ENCODE measurements around the gene MICU1.

MICU1 gene

DNA sequence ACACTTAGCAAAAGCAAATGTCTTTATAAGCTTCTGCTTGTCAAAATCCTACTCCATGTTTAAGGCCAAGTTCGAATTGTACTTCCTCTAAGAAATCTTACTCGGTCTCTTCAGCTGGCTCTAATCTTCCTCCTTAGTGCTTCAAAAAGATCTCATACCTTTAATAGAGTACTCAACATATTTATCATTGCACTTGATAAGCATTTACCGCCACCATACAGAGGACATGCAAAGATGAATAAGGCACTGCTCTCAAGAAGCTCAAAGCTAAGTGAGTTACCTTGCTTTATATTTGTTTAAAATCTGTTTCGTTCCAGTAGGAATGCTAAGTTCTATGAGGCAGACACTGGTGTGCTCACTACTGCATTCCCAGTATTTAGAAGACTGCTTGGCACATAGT is 209.2 kb downstream of the MICU1 start:
- TF ChIP-seq, protein P1, sequence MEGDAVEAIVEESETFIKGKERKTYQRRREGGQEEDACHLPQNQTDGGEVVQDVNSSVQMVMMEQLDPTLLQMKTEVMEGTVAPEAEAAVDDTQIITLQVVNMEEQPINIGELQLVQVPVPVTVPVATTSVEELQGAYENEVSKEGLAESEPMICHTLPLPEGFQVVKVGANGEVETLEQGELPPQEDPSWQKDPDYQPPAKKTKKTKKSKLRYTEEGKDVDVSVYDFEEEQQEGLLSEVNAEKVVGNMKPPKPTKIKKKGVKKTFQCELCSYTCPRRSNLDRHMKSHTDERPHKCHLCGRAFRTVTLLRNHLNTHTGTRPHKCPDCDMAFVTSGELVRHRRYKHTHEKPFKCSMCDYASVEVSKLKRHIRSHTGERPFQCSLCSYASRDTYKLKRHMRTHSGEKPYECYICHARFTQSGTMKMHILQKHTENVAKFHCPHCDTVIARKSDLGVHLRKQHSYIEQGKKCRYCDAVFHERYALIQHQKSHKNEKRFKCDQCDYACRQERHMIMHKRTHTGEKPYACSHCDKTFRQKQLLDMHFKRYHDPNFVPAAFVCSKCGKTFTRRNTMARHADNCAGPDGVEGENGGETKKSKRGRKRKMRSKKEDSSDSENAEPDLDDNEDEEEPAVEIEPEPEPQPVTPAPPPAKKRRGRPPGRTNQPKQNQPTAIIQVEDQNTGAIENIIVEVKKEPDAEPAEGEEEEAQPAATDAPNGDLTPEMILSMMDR (IDR thresholded peaks at IDR 0.05) = no peak

DNA sequence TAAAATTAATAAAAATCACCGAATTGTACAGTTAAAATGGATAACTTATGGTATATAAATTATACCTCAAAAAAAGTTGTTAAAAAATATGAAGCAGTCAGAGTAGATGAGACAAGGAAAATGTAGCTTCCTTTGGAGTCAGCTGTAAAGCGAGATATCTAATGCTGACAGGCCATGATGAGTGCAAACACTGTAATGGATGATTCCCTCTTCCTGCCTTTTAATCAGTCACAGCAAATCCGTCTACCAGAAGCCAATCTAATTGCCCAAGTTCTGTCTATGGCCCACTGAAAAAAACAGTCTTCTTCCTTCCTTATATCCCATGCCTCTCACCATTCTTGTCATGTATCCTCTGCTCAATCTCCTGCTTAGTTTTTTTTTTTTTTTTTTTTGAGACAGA is 211.2 kb downstream of the MICU1 start:
- TF ChIP-seq, protein P1 (IDR thresholded peaks at IDR 0.05) = no peak

DNA sequence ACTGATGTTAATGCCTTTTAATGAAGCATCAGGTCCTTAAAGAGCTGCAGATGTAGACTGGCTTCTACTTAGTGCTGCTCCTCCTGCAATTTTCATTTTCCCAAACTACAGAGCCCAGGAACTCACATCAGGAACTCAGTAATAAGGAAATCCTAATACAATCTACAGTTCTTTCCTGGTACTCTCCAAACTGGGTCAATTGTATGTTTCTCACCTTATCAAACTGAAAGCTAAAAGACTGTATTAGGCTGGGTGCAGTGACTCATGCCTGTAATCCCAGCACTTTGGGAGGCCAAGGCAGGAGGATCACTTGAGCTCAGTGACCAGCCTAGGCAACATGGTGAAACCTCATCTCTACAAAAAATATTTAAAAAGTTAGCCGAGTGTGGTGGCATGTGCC is 216.7 kb downstream of the MICU1 start:
- TF ChIP-seq, protein P1 (IDR thresholded peaks at IDR 0.05) = no peak

DNA sequence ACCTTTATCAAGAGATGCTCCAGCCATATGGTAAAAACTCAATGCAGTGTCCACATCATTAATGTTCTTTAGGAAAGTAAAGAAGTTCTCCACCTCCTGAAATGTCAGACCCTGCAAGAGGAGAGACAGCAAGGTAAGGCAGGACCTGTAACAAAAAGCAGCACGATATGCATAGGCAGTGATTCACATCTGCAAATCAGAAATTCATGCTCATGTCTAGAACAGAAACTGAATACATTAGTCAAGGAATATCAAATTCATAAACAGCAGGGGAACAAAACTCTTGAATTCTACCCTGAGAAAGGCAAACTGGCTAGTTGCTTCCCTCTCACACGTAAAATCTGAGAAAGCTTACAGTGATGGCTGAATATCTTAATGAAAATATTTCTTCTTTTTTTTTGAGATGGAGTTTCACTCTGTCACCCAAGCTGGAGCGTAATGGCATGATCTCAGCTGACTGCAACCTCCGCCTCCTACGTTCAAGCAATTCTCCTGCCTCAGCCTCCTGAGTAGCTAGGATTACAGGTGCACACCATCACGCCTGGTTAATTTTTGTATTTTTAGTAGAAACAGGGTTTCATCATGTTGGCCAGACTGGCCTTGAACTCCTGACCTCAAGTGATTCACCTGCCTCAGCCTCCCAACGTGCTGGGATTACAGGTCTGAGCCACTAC is 217.8 kb downstream of the MICU1 start:
- TF ChIP-seq, protein P1 (IDR thresholded peaks at IDR 0.05) = no peak

DNA sequence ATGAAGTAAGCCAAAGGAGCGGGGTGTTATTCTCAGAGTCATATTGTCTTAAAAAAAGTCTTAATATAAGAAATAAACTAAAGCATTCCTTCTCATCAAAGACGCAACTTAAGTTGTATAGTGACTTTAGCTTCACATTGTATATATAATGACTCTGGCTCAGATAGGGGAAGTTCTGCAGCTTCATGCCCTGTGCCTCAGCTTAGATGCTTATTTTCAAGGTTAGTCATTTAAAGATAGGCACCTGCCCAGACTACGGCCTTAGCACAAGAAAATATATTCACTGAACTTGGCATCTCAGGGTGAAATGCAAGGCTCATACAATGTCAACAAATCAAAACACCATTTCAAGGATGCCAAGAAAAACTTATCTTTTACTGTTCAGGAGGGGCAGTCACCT is 218.4 kb downstream of the MICU1 start:
- TF ChIP-seq, protein P1 (IDR thresholded peaks at IDR 0.05) = no peak

DNA sequence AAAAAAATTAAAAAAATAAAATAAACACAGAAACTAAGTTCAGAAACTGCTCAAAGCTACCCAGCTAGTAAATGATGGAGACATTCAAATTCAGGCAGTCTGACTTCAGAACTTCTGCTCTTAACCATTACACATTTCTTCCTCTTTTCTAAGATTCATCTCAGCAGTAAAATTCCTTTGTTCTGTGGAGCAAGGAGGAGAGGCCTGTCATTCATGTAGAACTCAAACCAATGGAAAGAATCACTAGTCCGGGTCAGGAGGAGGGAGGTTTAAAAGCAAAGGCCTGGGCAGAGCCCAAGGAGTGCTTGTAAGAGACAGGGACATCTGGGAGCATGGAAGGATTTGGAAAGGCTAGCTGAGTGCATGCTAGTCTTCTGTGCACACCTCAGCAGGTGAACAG is 233.3 kb downstream of the MICU1 start:
- TF ChIP-seq, protein P1 (IDR thresholded peaks at IDR 0.05) = no peak

DNA sequence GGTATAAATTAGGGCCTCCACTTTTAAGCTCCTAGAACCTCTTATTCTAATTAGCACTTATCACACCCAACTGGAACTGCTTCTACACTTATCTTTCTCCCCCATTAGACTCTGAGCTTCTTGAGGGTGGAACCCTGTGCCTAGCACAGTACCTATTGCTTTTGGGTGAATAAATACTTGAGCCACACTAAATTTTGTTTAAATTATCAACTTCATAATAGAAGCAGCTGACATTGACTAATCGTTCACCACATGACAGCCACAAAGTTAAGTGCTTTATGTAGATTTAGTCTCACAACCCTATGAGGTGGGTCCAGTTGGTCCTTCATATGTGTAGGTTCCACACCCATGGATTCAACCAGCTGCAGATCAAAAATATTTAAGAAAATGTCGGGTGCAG is 235.1 kb downstream of the MICU1 start:
- TF ChIP-seq, protein P1 (IDR thresholded peaks at IDR 0.05) = no peak

DNA sequence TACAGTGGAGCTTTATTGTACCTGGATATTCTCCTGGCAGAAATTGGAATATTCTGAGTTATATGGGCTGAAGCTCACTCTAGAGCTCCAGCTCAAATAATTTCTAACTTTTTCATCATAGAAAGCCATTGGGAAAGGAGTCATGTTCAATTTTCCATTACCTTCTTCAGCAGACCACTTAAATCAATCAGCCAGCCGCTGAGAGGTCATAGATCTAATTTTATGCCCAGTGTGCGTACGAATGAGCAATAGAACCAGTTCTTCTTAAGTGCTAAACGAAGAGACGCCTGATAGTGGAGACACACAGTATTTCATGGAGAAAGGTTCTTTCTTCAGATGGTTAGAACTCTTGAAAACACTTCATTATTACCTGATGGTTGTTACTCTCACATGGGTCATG is 236.2 kb downstream of the MICU1 start:
- TF ChIP-seq, protein P1 (IDR thresholded peaks at IDR 0.05) = no peak

Measured in LNCAP (cell line).